Cardiac muscle cell (in vitro differentiated cells and primary cell): ENCODE measurements around the gene TTLL4. TPM values are rescaled to one million over a fixed set of nuclear protein-coding genes. Genes with fewer than 3 reads are reported as not detected.
A peak's percentile ranks its signal among the peaks of the same experiment; 100 is the strongest.

Source experiments
- DNase-seq, 2 donors: peaks; one replicate each; pipeline versions ENCODE4 v3.0.0 to v3.0.0-alpha.2; 2010 to 2017; ENCODE audit warnings: low read depth in 1 of 2, low spot score in 1 of 2
- H3K27ac ChIP-seq: fragments of 200-600 bp; sonication (generic); 2 replicates; pipeline ENCODE4 v1.5.1; 2016
- H3K27me3 ChIP-seq: fragments of 200-600 bp; sonication (generic); 2 replicates; pipeline ENCODE4 v1.6.0; 2016; ENCODE audit warnings: control low read depth
- H3K36me3 ChIP-seq: fragments of 200-600 bp; sonication (generic); 2 replicates; pipeline ENCODE4 v1.5.1; 2016; ENCODE audit warnings: control low read depth
- H3K4me1 ChIP-seq: fragments of 200-600 bp; sonication (generic); 2 replicates; pipeline ENCODE4 v1.8.1; 2017; ENCODE audit warnings: low read depth, mild to moderate bottlenecking, mixed run types
- H3K4me3 ChIP-seq: fragments of 200-600 bp; sonication (generic); 2 replicates; pipeline ENCODE4 v1.5.1; 2016; ENCODE audit warnings: mild to moderate bottlenecking
- H3K9me3 ChIP-seq: fragments of 200-600 bp; sonication (generic); 2 replicates; pipeline ENCODE4 v1.5.1; 2017; ENCODE audit warnings: low read depth, mild to moderate bottlenecking, control low read depth
- CTCF ChIP-seq: IDR thresholded peaks from 2 replicates; pipeline ENCODE4 v1.5.1; 2012; ENCODE audit warnings: low read depth, mild to moderate bottlenecking, low read length
- polyA plus RNA-seq: library from polyadenylated mRNA; unstranded; fragments of >200 nt; fragmentation: Nextera tagmentation; extraction: Ambion mirVana; gene quantifications from 2 replicates; pipeline ENCODE4 v1.2.1, GENCODE V29; 2016
- total RNA-seq: library from RNA; depleted of rRNA; stranded (reverse); fragments of >200 nt; gene quantifications from 2 replicates; pipeline ENCODE4 v1.2.3, GENCODE V29; 2016

TTLL4 gene
- total and polyA plus RNA-seq, 2 experiments from 2014 or later: 27.9 to 36.0 TPM

GRCh38 chr2:218721934-218722333, 11.3 kb downstream of the TTLL4 start:
- no peak for DNase-seq
- Histone ChIP-seq H3K27me3 (no peaks in the 10 kb centered on the region), H3K36me3 (no peaks in the 10 kb centered on the region), H3K9me3 (no peaks in the 10 kb centered on the region), H3K4me3 (no peak overlapping the region), H3K4me1 (peaks cover 15% of the 10 kb centered on the region), H3K27ac (no peak overlapping the region)
- no peak for TF ChIP-seq CTCF

GRCh38 chr2:218722419-218722818, 11.8 kb downstream of the TTLL4 start:
- no peaks in the 10 kb centered on the region for H3K9me3 ChIP-seq
- H3K36me3 ChIP-seq: no peaks in the 10 kb centered on the region
- no peak for DNase-seq
- H3K27me3 ChIP-seq: no peaks in the 10 kb centered on the region
- H3K27ac ChIP-seq: peak overlapping the region; percentile 3
- H3K4me3 ChIP-seq: no peak overlapping the region
- no peak for TF ChIP-seq CTCF
- peaks cover 15% of the 10 kb centered on the region for H3K4me1 ChIP-seq

GRCh38 chr2:218722876-218723785, 12.5 kb downstream of the TTLL4 start:
- Histone ChIP-seq H3K27ac (peak overlapping the region; percentile 3), H3K36me3 (no peaks in the 10 kb centered on the region), H3K9me3 (no peaks in the 10 kb centered on the region), H3K27me3 (no peaks in the 10 kb centered on the region), H3K4me3 (no peak overlapping the region), H3K4me1 (peaks cover 15% of the 10 kb centered on the region)
- peak in 1 of 2 donors; percentile 30 for DNase-seq
- no peak for TF ChIP-seq CTCF

GRCh38 chr2:218726004-218726574, 15.5 kb downstream of the TTLL4 start:
- Histone ChIP-seq H3K4me1 (peaks cover 15% of the 10 kb centered on the region), H3K4me3 (no peak overlapping the region), H3K27me3 (no peaks in the 10 kb centered on the region), H3K27ac (no peak overlapping the region), H3K9me3 (no peaks in the 10 kb centered on the region), H3K36me3 (no peaks in the 10 kb centered on the region)
- no peak for DNase-seq
- no peak for TF ChIP-seq CTCF

GRCh38 chr2:218727502-218728165, 17.0 kb downstream of the TTLL4 start:
- no peaks in the 10 kb centered on the region for H3K27me3 ChIP-seq
- H3K27ac ChIP-seq: no peak overlapping the region
- H3K36me3 ChIP-seq: no peaks in the 10 kb centered on the region
- H3K4me3 ChIP-seq: no peak overlapping the region
- H3K9me3 ChIP-seq: no peaks in the 10 kb centered on the region
- peak; percentile 34 for TF ChIP-seq CTCF
- peaks cover 8% of the 10 kb centered on the region for H3K4me1 ChIP-seq
- peak in 1 of 2 donors; percentile 47 for DNase-seq
